GM23338 (cell line): ENCODE data around the gene GPR119. TPM values are rescaled to one million over a fixed set of nuclear protein-coding genes. Genes with fewer than 3 reads are reported as not detected.

Source experiments
- ATAC-seq: fragments of 200-7000 bp; cut with Tn5 transposase; 3 replicates; pipeline ENCODE4 v1.9.1; 2020
- DNase-seq: peaks from one replicate; pipeline ENCODE4 v3.0.0-alpha.2; 2015; ENCODE audit warnings: low spot score
- H2AFZ ChIP-seq: fragments of 200-600 bp; sonication (generic); 2 replicates; pipeline ENCODE4 v1.8.0; 2016; ENCODE audit warnings: antibody characterized with exemption, mild to moderate bottlenecking, moderate library complexity
- H3F3A ChIP-seq: fragments of 200-600 bp; sonication (generic); replicated peaks from 2 replicates; pipeline ENCODE4 v1.8.0; 2017; ENCODE audit warnings: antibody characterized with exemption, mixed run types, low read depth
- H3K27ac ChIP-seq: fragments of 200-600 bp; sonication (generic); 2 replicates; pipeline ENCODE4 v1.6.1; 2016; ENCODE audit warnings: low read depth
- H3K27me3 ChIP-seq: fragments of 200-600 bp; sonication (generic); 2 replicates; pipeline ENCODE4 v1.8.0; 2016; ENCODE audit warnings: mild to moderate bottlenecking, mixed run types, moderate library complexity; ENCODE audit not compliant: insufficient read depth
- H3K36me3 ChIP-seq: fragments of 200-600 bp; sonication (generic); 2 replicates; pipeline ENCODE4 v1.8.0; 2016; ENCODE audit warnings: mild to moderate bottlenecking; ENCODE audit not compliant: insufficient read depth
- H3K4me1 ChIP-seq: fragments of 200-600 bp; sonication (generic); 2 replicates; pipeline ENCODE4 v1.8.0; 2016; ENCODE audit warnings: mild to moderate bottlenecking, moderate library complexity; ENCODE audit not compliant: insufficient read depth
- H3K4me2 ChIP-seq: fragments of 200-600 bp; sonication (generic); 2 replicates; pipeline ENCODE4 v1.7.1; 2017; ENCODE audit warnings: mixed run types
- H3K4me3 ChIP-seq: fragments of 200-600 bp; sonication (generic); 2 replicates; pipeline ENCODE4 v1.6.1; 2016; ENCODE audit warnings: mixed run types
- H3K79me2 ChIP-seq: fragments of 200-600 bp; sonication (generic); replicated peaks from 2 replicates; pipeline ENCODE4 v1.8.0; 2017; ENCODE audit warnings: mild to moderate bottlenecking; ENCODE audit not compliant: insufficient read depth
- H3K9me2 ChIP-seq: fragments of 200-600 bp; sonication (generic); 2 replicates; pipeline ENCODE4 v1.8.0; 2017; ENCODE audit not compliant: insufficient read depth
- H4K20me1 ChIP-seq: fragments of 200-600 bp; sonication (generic); replicated peaks from 2 replicates; pipeline ENCODE4 v1.8.0; 2017; ENCODE audit warnings: mild to moderate bottlenecking; ENCODE audit not compliant: insufficient read depth
- H3K27ac Mint-ChIP-seq: 2 replicates; pipeline ENCODE4 v1.8.0; 2020; ENCODE audit warnings: inconsistent platforms, mild to moderate bottlenecking, moderate library complexity, mixed read lengths
- H3K27me3 Mint-ChIP-seq: 3 replicates; pipeline ENCODE4 v1.8.0; 2022; ENCODE audit warnings: low read depth, mild to moderate bottlenecking, moderate library complexity, mixed read lengths, inconsistent platforms; ENCODE audit not compliant: insufficient read depth, poor library complexity
- H3K36me3 Mint-ChIP-seq: 3 replicates; pipeline ENCODE4 v1.8.0; 2021; ENCODE audit warnings: low read depth, mild to moderate bottlenecking, inconsistent platforms, moderate library complexity, mixed read lengths
- H3K4me1 Mint-ChIP-seq: 3 replicates; pipeline ENCODE4 v1.8.0; 2020; ENCODE audit warnings: mild to moderate bottlenecking, inconsistent platforms, mixed read lengths
- H3K4me3 Mint-ChIP-seq: 3 replicates; pipeline ENCODE4 v1.8.0; 2021; ENCODE audit warnings: moderate library complexity, mild to moderate bottlenecking, inconsistent platforms, mixed read lengths
- H3K9me3 Mint-ChIP-seq: 3 replicates; pipeline ENCODE4 v1.8.0; 2020; ENCODE audit warnings: moderate library complexity, mild to moderate bottlenecking, inconsistent platforms, mixed read lengths
- CREB1 ChIP-seq: fragments of 250-450 bp; sonication (Bioruptor Pico); IDR thresholded peaks from 2 replicates; pipeline ENCODE4 v1.5.0; 2020; ENCODE audit warnings: low read depth, mild to moderate bottlenecking, moderate library complexity
- EZH2phosphoT487 ChIP-seq: fragments of 200-600 bp; sonication (generic); IDR thresholded peaks from one replicate; pipeline ENCODE4 v1.8.1; 2018; ENCODE audit warnings: antibody characterized with exemption; ENCODE audit not compliant: unreplicated experiment
- JUNB ChIP-seq: IDR thresholded peaks from one replicate; pipeline ENCODE4 v1.6.1; 2016; ENCODE audit warnings: antibody characterized with exemption; ENCODE audit not compliant: unreplicated experiment
- NANOG ChIP-seq: IDR thresholded peaks from 2 replicates; pipeline ENCODE4 v1.6.1; 2016; ENCODE audit warnings: antibody characterized with exemption, borderline replicate concordance
- POLR2AphosphoS5 ChIP-seq: IDR thresholded peaks from 2 replicates; pipeline ENCODE4 v1.6.1; 2016; ENCODE audit warnings: antibody characterized with exemption, low read depth
- STAT1 ChIP-seq: IDR thresholded peaks from one replicate; pipeline ENCODE4 v1.6.1; 2016; ENCODE audit warnings: antibody characterized with exemption; ENCODE audit not compliant: unreplicated experiment
- ZNF114 ChIP-seq: fragments of 250-450 bp; sonication (Bioruptor Pico); IDR thresholded peaks from 2 replicates; pipeline ENCODE4 v1.5.0; 2020; ENCODE audit warnings: mild to moderate bottlenecking, moderate library complexity
- ZNF331 ChIP-seq: fragments of 250-450 bp; sonication (Bioruptor Pico); IDR thresholded peaks from 2 replicates; pipeline ENCODE4 v1.5.0; 2020; ENCODE audit warnings: low read depth, mild to moderate bottlenecking, moderate library complexity
- polyA plus RNA-seq: library from polyadenylated mRNA; unstranded; fragments of >200 nt; fragmentation: Nextera tagmentation; extraction: Ambion mirVana; gene quantifications from 2 replicates; pipeline ENCODE4 v1.2.1, GENCODE V29; 2016
- total RNA-seq: library from RNA; depleted of rRNA; stranded (reverse); fragments of >200 nt; shearing (Covaris generic); gene quantifications from 2 replicates; pipeline ENCODE4 v1.2.3, GENCODE V29; 2014
- TF ChIP-seq, protein P1 (sequence below): IDR thresholded peaks from one replicate; pipeline ENCODE4 v1.6.1; 2018; ENCODE audit warnings: antibody characterized with exemption; ENCODE audit not compliant: unreplicated experiment
- TF ChIP-seq, protein P2 (sequence below), 2 experiments: fragments of 200-600 bp in 1 of 2; sonication (generic) in 1 of 2; conservative IDR thresholded peaks; 2 replicates each; pipeline versions ENCODE4 v1.5.1 to v1.6.1; 2016 to 2017; ENCODE audit warnings: antibody characterized with exemption in 2 of 2, low read depth in 2 of 2, mild to moderate bottlenecking in 2 of 2, moderate library complexity in 1 of 2
- TF ChIP-seq, protein P3 (sequence below): fragments of 250-450 bp; sonication (Bioruptor Pico); IDR thresholded peaks from 2 replicates; pipeline ENCODE4 v1.5.0; 2020; ENCODE audit warnings: mild to moderate bottlenecking, moderate library complexity
- TF ChIP-seq, protein P4 (sequence below): IDR thresholded peaks from 2 replicates; pipeline ENCODE4 v1.6.1; 2016; ENCODE audit warnings: antibody characterized with exemption

Gene GPR119
- total and polyA plus RNA-seq, 2 experiments from 2014 or later = not detected

DNA sequence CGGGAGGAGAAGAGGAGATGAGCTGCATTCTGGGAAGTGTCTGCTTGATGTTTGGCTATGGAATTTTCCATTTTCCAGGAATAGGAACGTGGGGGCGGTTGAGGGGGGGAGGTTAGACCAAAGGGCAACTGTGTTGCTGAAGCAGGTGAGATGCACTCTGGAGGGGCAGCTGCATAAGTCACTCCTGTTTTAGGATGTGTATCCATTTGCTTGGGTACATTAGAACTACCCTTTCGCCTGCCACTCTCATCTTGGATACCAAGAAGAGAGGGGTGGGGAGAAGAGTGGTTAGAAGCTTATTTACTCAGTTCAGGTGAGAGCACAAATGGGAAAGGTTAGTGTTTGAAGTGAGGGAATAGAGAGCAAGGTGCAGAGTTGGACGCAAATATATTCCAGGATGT lies 934 bp upstream of the GPR119 start:
- no peaks in the 10 kb centered on the region for H4K20me1 ChIP-seq
- H3K4me2 ChIP-seq = no peak overlapping the region
- H3K27ac ChIP-seq = no peak overlapping the region
- no peaks in the 10 kb centered on the region for H3K9me2 ChIP-seq
- TF ChIP-seq, protein P1, sequence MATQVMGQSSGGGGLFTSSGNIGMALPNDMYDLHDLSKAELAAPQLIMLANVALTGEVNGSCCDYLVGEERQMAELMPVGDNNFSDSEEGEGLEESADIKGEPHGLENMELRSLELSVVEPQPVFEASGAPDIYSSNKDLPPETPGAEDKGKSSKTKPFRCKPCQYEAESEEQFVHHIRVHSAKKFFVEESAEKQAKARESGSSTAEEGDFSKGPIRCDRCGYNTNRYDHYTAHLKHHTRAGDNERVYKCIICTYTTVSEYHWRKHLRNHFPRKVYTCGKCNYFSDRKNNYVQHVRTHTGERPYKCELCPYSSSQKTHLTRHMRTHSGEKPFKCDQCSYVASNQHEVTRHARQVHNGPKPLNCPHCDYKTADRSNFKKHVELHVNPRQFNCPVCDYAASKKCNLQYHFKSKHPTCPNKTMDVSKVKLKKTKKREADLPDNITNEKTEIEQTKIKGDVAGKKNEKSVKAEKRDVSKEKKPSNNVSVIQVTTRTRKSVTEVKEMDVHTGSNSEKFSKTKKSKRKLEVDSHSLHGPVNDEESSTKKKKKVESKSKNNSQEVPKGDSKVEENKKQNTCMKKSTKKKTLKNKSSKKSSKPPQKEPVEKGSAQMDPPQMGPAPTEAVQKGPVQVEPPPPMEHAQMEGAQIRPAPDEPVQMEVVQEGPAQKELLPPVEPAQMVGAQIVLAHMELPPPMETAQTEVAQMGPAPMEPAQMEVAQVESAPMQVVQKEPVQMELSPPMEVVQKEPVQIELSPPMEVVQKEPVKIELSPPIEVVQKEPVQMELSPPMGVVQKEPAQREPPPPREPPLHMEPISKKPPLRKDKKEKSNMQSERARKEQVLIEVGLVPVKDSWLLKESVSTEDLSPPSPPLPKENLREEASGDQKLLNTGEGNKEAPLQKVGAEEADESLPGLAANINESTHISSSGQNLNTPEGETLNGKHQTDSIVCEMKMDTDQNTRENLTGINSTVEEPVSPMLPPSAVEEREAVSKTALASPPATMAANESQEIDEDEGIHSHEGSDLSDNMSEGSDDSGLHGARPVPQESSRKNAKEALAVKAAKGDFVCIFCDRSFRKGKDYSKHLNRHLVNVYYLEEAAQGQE = no peak
- no peak for TF ChIP-seq CREB1 (CRISPR knock-in tag)
- TF ChIP-seq, protein P2, sequence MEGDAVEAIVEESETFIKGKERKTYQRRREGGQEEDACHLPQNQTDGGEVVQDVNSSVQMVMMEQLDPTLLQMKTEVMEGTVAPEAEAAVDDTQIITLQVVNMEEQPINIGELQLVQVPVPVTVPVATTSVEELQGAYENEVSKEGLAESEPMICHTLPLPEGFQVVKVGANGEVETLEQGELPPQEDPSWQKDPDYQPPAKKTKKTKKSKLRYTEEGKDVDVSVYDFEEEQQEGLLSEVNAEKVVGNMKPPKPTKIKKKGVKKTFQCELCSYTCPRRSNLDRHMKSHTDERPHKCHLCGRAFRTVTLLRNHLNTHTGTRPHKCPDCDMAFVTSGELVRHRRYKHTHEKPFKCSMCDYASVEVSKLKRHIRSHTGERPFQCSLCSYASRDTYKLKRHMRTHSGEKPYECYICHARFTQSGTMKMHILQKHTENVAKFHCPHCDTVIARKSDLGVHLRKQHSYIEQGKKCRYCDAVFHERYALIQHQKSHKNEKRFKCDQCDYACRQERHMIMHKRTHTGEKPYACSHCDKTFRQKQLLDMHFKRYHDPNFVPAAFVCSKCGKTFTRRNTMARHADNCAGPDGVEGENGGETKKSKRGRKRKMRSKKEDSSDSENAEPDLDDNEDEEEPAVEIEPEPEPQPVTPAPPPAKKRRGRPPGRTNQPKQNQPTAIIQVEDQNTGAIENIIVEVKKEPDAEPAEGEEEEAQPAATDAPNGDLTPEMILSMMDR (conservative IDR thresholded peaks at IDR 0.05; ENCODE audit: low read depth in 2 of 2) = no peak
- no peak for TF ChIP-seq NANOG
- TF ChIP-seq, protein P3, sequence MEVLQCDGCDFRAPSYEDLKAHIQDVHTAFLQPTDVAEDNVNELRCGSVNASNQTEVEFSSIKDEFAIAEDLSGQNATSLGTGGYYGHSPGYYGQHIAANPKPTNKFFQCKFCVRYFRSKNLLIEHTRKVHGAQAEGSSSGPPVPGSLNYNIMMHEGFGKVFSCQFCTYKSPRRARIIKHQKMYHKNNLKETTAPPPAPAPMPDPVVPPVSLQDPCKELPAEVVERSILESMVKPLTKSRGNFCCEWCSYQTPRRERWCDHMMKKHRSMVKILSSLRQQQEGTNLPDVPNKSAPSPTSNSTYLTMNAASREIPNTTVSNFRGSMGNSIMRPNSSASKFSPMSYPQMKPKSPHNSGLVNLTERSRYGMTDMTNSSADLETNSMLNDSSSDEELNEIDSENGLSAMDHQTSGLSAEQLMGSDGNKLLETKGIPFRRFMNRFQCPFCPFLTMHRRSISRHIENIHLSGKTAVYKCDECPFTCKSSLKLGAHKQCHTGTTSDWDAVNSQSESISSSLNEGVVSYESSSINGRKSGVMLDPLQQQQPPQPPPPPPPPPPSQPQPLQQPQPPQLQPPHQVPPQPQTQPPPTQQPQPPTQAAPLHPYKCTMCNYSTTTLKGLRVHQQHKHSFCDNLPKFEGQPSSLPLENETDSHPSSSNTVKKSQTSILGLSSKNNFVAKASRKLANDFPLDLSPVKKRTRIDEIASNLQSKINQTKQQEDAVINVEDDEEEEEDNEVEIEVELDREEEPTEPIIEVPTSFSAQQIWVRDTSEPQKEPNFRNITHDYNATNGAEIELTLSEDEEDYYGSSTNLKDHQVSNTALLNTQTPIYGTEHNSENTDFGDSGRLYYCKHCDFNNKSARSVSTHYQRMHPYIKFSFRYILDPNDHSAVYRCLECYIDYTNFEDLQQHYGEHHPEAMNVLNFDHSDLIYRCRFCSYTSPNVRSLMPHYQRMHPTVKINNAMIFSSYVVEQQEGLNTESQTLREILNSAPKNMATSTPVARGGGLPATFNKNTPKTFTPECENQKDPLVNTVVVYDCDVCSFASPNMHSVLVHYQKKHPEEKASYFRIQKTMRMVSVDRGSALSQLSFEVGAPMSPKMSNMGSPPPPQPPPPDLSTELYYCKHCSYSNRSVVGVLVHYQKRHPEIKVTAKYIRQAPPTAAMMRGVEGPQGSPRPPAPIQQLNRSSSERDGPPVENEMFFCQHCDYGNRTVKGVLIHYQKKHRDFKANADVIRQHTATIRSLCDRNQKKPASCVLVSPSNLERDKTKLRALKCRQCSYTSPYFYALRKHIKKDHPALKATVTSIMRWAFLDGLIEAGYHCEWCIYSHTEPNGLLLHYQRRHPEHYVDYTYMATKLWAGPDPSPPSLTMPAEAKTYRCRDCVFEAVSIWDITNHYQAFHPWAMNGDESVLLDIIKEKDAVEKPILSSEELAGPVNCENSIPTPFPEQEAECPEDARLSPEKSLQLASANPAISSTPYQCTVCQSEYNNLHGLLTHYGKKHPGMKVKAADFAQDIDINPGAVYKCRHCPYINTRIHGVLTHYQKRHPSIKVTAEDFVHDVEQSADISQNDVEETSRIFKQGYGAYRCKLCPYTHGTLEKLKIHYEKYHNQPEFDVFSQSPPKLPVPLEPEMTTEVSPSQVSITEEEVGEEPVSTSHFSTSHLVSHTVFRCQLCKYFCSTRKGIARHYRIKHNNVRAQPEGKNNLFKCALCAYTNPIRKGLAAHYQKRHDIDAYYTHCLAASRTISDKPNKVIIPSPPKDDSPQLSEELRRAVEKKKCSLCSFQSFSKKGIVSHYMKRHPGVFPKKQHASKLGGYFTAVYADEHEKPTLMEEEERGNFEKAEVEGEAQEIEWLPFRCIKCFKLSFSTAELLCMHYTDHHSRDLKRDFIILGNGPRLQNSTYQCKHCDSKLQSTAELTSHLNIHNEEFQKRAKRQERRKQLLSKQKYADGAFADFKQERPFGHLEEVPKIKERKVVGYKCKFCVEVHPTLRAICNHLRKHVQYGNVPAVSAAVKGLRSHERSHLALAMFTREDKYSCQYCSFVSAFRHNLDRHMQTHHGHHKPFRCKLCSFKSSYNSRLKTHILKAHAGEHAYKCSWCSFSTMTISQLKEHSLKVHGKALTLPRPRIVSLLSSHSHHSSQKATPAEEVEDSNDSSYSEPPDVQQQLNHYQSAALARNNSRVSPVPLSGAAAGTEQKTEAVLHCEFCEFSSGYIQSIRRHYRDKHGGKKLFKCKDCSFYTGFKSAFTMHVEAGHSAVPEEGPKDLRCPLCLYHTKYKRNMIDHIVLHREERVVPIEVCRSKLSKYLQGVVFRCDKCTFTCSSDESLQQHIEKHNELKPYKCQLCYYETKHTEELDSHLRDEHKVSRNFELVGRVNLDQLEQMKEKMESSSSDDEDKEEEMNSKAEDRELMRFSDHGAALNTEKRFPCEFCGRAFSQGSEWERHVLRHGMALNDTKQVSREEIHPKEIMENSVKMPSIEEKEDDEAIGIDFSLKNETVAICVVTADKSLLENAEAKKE (CRISPR knock-in tag) = no peak
- no peak for TF ChIP-seq JUNB
- no peak for TF ChIP-seq POLR2AphosphoS5
- TF ChIP-seq, protein P4, sequence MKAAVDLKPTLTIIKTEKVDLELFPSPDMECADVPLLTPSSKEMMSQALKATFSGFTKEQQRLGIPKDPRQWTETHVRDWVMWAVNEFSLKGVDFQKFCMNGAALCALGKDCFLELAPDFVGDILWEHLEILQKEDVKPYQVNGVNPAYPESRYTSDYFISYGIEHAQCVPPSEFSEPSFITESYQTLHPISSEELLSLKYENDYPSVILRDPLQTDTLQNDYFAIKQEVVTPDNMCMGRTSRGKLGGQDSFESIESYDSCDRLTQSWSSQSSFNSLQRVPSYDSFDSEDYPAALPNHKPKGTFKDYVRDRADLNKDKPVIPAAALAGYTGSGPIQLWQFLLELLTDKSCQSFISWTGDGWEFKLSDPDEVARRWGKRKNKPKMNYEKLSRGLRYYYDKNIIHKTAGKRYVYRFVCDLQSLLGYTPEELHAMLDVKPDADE = no peak
- no peak for TF ChIP-seq ZNF114 (CRISPR knock-in tag)
- TF ChIP-seq EZH2phosphoT487 = no peak
- no peak for TF ChIP-seq STAT1
- TF ChIP-seq ZNF331 (CRISPR knock-in tag) = no peak
- no peaks in the 10 kb centered on the region for H3F3A ChIP-seq
- no peaks in the 10 kb centered on the region for H3K36me3 ChIP-seq
- H3K4me3 ChIP-seq = no peak overlapping the region
- Mint-ChIP-seq H3K9me3 (no peaks in the 10 kb centered on the region), H3K27ac (no peak overlapping the region), H3K36me3 (no peaks in the 10 kb centered on the region), H3K27me3 (peaks cover 8% of the 10 kb centered on the region), H3K4me3 (no peak overlapping the region), H3K4me1 (no peaks in the 10 kb centered on the region)
- ATAC-seq = no peak
- H3K4me1 ChIP-seq = no peaks in the 10 kb centered on the region
- H3K79me2 ChIP-seq = no peaks in the 10 kb centered on the region
- H3K27me3 ChIP-seq = no peaks in the 10 kb centered on the region
- no peak for DNase-seq
- no peak overlapping the region for H2AFZ ChIP-seq
